ENCODE results near the gene UBL4A.
A peak's percentile ranks its signal among the peaks of the same experiment; 100 is the strongest.

Gene UBL4A

DNA sequence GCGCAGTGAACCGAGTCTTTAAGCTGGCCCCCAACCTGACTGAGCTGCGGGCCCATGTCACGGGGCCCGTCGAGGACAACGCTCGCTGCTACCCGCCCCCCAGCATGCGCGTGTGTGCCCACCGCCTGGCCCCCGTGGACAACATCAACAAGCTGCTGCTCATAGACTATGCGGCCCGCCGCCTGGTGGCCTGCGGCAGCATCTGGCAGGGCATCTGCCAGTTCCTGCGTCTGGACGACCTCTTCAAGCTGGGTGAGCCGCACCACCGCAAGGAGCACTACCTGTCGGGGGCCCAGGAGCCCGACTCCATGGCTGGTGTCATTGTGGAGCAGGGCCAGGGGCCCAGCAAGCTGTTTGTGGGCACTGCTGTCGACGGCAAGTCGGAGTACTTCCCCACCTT, 26.1 kb downstream of the UBL4A start:
- DNase-seq = no peak

DNA sequence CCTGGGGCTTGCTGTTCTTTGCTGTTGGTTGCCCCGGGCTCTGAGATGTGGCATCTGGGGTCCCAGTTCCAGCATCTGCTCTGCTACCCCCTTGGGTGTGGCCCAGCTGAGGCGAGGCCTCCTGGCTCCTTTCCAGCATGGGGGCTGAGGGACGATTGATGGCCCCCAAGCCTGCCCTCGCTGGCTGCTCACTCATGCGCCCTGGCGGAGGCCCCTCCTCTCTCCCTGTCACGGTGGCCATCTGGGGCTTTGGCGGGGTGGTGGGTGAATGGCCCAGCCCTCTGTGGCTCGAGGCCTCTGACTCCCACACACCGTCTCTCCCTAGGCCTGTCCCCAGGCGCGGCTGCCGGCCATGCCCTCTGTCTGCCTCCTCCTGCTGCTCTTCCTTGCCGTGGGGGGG, 26.6 kb downstream of the UBL4A start:
- no peak for DNase-seq

DNA sequence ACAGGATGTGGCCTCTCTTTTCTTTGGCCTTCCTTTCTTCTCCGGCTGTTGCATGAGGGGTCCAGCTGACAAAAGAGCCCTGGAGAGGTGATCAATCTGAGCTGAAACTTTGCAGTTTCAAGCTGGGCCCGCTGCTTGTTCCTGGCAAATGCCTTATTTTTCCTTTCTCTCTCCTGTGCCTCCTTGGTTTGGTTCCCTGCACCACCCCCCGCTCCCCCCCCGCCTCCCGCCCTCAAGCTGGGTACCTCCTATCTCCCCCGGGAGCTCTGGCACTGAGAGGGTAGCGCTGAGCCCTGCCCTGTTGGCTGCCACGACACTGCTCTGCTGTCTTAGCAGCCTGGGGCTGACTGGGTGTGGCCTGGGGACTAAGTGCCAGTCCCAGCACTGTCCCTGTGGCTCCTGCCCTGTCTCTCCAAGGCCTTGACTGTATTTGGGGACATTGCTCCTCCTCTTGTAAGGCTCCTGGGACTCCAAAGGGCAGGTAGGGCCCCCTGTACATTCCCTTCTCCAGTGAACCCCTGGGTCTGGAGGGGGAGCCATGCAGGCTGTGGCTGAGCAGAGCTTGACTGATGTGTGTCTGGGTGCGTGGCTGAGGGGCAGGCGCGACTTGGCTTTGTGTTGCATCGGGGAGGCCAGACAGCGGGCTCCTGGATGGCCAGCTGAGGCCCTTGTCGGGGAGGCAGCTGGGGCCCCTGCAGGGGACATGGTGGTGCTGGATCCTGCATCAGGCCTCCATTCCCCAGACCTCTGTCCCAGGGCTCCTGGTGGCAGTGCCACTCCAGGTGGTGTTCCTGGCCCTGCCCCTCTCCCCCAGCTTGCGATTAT, 27.2 kb downstream of the UBL4A start:
- no peak for DNase-seq

DNA sequence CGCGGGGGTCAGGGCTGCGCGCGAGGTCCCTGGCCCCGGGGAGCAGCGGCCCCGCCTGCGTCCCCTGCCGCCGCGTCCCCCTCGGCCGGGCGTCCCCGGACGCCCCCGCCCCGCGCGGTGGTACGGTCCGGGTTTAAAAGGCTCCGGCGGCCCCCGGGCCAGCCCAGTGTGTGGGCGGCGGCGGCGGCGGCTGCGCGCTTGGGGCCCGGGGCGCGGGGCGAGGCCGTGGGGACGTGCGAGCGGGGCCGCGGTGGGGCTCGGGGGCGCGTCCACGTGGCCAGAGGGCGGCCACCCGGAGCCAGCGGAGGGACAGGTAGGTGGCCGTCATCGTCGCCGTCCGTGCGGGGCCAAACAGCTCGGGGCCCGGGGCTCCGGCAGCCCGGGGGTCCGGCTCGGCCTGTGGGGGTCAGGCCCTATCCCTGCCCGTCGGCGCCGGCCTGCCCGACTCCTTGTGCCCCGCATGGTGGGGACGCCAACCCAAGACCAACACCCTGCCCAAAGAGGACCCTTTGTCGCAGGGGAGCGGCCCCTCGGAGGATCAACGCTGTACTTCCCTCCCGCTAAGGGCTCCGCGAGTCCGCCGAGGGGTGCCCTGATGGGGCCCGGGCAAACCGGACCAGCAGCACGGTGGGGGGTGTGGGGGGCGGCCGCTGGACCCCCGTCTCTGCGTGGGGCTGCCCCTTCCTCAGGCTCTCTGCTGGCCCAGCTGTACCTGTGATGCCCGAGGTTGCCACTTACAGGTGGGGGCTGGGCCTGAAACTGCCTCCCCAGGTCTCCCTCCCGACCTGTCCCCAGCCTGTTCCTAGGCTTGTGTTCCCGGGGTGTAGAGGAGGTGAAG, 28.1 kb downstream of the UBL4A start, which contains the start of gene PLXNA3:
PLXNA3 (plus strand) TSS at position 166 of the 838 bp plus-strand sequence. CDS start 1,903 bp downstream, outside the sequence.
- DNase-seq = peak; percentile 55

DNA sequence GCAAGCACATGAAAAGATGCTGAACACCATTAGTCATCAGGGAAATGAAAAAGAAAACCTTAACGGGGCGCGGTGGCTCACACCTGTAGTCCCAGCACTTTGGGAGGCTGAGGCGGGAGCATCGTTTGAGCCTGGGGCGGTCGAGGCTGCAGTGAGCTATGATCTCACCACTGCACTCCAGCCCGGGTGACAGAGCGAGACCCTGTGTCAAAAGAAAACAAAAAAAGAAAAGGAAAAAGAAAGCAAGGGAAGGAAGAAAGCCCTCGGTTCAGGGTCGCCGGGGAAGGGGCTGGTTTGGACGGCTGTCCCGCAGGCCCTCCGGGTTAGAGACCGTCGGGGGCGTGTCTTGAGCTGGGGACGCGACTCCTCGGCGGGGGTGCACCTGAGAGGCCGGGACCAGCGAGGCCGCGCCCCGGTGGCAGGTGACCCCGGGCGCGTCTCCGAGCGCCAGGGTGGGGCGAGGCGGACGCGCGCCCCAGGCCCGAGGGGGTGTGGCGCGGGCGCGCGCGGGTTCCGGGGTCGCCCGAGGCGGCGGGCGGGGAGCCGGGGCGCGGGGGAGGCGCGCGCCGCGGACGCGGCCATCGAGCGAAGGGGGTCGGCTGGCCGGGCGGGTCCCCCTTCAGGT, 28.8 kb downstream of the UBL4A start:
- peak; percentile 18 to 39 for DNase-seq

DNA sequence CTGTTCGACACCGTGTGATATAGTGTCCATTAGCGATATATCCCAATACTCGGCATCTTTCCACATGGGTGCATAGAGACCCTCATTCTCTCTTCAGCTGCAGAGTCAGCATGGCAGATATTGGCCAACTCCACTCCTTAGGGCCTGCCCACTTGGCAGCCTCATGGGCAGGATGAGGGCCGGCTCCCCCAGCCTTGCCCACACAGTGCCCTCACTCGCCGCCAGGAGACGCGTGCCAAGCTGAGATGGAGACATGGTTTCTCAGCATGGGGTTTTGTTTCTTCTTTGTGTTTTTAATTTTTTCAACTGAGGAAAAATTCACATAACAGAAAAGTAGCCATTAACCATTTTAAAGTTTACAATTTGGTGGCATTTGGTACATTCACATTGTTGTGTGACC, 33.6 kb downstream of the UBL4A start:
- DNase-seq = no peak

DNA sequence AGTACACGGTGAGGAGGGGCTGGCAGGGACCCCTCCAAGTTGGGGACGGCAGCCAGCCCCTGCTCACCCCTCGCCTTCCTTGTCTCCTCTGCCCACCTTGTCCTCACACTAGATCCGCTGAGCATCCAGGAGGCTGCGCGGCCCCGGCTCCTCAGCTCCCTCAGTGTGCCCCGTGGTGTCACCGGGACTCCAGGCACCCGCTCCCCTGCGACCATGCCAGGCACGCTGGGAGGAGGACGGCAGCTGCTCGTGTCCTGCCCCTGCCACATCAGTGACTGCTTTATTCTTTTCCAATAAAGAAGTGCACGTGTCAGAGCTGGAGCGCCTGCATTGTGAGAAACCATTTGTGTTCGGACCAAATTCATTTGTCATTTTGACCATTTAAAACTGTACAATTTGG, 36.1 kb downstream of the UBL4A start:
- DNase-seq = no peak

DNA sequence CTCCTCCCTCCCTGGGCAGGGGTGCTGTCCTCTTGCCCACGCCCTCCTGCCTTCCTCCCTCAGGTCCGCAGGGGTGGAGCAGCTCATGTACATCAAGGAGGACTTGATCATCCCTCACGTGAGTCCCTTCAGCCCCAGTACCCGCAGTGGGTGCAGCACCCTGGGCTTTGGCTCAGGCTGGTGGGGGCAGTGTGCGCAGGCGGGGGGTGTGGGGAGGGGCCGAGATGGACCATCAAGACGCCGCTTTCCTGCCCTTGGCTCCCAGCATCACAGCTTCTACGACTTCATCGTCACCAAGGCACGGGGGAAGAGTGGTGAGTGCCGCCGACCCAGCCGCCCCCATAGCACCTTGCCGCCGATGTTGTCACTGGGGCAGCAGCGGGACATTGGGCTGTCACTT, 36.8 kb downstream of the UBL4A start:
- DNase-seq = no peak

DNA sequence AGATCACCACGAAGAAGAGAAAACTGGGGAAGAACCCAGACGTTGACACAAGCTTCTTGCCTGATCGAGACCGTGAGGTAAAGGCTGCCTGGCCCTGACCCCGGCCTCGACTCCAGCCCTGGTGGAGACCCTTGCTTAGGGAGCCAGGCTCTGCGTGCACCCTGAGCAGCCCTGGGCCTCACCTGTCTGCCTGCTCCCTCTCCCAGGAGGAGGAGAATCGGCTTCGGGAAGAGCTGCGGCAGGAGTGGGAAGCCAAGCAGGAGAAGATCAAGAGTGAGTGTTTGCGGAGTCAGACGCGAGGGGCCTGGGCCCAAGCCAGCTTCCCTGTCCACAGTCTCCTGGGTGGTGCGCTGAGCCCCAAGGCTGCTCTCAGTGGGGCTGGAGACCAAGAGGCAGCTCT, 37.9 kb downstream of the UBL4A start:
- no peak for DNase-seq

DNA sequence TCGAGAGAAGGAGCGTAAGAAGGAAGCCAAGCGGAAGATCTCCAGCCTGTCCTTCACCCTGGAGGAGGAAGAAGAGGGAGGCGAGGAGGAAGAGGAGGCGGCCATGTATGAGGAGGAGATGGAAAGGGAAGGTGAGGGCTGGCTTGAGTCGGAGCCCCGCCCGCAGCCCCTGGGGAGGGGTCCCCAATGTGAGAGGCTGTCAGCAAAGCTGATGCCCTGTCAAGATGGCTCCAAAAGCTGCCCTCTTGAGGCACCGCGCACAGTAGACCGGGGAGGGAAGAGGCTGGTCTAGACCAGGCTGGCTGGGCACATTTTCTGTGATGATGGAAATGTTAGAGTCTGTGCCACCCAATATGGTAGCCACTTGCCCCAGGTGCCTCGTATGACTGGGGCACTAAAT, 40.0 kb downstream of the UBL4A start:
- DNase-seq = no peak

DNA sequence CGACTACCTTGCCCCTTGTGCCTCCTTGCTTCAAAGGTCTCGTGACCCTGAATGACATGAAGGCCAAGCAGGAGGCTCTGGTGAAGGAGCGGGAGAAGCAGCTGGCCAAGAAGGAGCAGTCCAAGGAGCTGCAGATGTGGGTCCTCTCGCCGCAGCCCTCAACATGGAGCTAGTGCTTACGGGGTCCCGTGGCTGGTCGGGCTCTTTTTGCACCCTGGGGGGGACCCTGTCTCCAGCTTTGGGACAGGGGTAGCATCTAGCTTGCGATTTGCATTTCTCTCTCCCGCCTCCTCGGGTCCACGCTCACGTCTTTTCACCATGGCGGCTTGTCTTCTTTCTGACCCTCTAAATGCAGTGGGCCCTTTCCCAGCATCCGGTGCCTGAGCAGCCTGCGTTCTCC, 40.6 kb downstream of the UBL4A start:
- DNase-seq = no peak

DNA sequence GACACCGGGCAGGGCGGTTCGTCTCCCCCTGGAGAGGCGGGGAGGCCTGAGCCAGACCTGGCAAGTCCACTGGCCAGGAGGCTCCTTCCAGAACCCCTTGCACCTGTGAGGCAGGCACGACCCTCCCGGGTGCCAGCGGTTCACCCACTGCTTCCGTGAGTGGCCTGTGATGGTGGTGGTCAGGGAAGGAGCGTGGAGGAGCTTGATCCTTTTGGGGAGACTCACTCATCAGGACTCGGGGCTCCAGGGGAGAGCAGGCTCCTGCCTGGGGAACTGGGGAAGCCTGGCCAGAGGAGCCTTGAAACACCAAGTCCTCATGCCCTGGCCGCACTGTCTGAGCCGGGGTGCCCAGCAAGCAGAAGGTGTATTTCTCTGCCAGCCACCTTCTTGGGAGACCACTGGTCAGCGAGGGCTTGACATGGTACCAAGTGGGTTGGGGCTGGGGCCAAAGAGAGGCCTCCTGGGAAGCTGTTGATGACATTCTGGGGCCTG, 41.6 kb downstream of the UBL4A start:
- DNase-seq = no peak

DNA sequence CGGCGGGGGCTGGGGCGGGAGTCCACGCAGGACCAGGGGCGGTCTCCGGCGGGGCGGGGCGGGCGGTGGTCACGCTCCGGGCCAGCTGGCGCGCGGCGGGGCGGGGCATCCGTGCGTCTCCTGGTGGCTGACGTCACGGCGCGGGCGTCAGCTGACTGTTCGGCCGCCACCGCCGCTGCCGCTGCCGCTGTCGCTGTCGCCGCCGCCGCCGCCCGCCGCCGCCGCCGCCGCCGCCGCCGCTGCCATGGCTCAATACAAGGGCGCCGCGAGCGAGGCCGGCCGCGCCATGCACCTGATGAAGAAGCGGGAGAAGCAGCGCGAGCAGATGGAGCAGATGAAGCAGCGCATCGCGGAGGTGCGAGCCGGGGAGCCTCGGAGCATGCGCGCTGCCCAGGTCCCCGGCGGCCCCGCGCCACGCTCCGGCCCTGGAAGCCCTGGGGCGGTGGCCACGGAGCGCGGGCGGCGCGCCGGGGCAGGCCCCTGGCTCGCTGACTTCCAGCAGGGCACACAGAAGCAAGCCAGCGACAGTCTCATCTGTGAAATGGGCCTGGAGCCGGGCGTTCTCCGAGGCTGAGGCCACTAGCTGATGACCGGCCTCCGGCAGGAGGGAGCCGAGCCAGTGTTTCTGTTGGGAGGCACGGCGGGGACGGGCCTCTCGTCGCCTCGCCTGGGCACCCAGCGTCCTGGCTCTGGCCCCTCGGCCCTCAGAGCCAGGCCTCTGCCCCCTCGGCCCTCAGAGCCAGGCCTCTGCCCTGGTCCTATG, 42.2 kb downstream of the UBL4A start, which contains the start of gene FAM50A:
FAM50A (plus strand) TSS at position 150 of the 763 bp plus-strand sequence; CDS start at position 245, 95 bp downstream.
- peak; percentile 36 to 46 for DNase-seq

DNA sequence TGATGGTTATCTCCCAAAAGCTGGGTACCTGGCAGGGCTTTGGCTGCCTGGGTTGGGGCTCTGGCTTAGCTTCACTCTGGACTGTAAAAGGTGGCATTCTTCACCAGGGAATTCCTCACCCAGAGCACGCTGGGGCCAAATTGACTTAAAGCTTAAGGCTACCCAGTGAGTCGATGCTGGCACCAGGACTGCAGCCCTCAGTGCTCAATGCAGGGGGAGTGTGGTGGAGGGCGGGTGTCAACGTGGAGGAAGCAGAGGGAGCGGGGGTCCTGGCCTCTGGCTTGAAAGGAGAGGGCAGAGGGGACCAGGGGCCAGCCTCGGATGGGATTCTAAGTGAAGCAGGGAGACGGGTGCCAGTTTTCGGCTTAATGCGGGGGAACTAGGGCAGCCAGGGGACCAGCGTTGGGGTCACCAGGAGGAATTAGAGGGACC, 42.9 kb downstream of the UBL4A start:
- DNase-seq = no peak

DNA sequence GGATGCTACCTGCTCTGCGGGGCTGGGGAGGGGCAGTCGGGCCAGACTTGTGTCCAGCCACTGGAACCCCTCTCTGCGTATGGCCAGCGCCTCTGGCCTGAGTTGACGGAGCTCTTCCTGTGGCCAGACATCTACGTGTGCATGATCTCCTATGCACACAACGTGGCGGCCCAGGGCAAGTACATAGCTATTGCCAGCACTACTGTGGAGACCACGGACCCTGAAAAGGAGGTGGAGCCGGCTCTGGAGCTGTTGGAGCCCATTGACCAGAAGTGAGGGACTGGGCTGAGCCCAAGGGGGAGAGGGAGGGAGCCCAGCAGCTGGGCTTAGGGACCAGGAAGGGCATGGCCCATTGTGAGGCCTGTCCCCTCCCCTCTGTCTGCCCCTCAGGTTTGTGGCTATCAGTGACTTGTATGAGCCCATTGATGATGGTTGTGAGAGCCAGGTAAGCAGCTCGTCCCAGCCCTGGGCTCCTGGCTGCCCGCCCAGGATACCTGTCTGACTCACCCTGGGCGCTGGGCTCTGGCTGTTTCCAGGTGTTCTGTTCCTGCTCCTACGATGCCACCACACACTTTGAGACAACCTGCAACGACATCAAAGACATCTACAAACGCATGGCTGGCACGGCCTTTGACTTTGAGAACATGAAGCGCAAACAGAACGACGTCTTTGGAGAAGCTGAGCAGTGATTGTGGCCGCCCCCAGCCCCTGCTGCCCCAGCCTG, 44.3 kb downstream of the UBL4A start:
- no peak for DNase-seq

DNA sequence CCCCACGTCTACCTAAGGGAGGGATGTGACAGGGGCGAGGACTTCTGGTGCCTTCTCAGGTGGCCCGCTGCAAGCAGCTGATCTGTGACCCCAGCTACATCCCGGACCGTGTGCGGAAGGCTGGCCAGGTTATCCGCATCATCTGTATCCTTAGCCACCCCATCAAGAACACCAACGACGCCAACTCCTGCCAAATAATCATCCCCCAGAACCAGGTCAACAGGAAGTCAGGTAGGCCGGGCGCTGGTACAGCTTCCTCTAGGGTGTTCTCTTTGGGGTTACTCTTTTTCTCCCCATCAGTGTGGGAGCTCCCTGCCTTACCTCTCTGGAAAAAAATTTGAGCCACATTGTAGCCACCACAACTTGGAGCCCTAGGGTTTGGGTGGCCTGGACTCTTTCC, 44.9 kb downstream of the UBL4A start:
- DNase-seq = no peak

DNA sequence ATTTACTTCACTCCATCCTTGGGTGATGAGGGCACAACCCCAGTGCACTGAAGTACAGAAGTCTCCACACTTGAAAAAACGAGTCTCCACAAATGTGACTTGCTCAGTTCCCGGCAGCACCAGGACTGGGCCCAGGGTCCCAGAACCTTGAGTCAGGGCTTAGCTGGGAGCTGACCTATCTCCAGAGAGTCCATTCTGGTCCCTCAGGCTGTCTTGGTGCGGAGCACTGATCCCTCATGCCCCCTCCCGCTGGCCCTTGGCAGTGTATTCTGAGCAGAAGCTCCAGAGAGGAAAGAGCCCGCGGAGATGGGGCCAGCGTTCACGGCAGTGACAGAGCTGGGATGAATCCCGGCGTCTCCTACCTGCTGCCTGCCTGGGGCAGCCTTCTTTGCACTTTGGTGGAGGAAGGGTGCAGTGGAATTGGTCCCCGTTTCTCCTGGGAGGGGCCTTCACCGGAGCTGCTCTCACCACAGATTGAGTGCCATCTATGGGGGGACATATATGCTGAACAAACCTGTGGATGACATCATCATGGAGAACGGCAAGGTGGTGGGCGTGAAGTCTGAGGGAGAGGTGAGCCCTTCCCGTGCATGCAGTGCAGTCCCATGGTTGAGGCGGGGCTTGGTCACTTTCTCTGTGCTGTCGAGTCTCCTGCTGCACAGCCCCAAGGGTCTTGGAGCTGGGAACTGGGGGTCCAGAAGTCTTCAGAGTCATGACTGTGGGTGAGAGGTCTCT, 45.6 kb downstream of the UBL4A start:
- no peak for DNase-seq

DNA sequence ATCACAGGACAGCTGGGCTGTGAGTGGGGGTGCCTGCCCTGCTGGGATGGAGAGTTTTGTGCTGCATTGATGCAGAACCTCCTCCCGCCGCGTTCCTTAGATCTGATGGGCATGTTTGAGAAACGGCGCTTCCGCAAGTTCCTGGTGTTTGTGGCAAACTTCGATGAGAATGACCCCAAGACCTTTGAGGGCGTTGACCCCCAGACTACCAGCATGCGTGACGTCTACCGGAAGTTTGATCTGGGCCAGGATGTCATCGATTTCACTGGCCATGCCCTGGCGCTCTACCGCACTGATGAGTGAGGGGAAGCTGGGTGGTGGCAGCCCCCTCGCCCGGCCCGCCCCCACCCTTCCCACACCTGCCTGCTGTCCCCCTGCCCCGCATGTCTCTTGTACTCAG, 46.6 kb downstream of the UBL4A start:
- no peak for DNase-seq

DNA sequence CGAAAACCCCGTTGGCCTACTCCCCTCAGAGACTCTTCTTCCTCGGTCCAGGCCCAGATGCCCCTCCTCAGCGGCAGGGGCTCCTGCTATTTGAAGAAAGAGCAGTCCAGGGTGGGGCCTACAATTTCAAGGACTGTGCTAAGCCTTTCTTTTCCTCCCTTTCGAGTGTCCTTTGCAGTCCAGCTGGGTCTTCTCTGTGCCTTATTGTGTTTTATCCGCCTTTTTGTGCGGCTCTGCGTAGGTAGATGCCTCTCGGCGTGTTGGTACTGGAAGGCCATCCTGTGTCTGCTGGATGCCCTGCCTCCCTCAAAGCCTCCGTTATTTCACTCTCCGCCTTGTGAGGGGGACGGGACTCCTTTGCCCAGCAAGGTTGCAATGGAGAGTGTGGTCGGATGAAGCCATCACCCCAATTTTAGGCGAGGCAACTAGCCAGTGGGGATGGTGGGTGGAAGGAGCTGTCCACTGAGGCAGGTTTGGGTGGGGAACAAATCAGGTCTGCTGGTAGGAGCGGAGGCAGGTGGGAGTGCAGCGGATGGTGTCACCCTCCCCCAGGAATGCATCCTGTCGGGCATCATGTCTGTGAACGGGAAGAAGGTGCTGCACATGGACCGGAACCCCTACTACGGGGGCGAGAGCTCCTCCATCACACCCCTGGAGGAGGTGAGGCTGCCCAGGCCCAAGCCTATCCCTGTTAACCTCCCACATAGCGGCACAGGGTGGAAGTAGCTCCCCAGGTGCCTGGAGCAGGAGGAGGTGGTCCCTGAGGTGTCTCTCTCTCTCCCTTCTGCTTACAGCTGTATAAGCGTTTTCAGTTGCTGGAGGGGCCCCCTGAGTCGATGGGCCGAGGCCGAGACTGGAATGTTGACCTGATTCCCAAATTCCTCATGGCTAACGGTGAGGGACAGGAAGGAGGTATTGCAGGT, 48.2 kb downstream of the UBL4A start:
- no peak for DNase-seq

Data from activated CD4-positive, alpha-beta T cell treated with anti-CD3 and anti-CD28 coated beads, Interleukin-2, amount 50 U/mL, for 4 hours (primary cell).